ENCODE results near the gene ZNF638.
"Not testable (repeated sequence)": the region's sequence is repeated elsewhere in the genome, so short reads cannot be mapped to it uniquely, and the experiment has no call there.

ZNF638 gene, protein sequence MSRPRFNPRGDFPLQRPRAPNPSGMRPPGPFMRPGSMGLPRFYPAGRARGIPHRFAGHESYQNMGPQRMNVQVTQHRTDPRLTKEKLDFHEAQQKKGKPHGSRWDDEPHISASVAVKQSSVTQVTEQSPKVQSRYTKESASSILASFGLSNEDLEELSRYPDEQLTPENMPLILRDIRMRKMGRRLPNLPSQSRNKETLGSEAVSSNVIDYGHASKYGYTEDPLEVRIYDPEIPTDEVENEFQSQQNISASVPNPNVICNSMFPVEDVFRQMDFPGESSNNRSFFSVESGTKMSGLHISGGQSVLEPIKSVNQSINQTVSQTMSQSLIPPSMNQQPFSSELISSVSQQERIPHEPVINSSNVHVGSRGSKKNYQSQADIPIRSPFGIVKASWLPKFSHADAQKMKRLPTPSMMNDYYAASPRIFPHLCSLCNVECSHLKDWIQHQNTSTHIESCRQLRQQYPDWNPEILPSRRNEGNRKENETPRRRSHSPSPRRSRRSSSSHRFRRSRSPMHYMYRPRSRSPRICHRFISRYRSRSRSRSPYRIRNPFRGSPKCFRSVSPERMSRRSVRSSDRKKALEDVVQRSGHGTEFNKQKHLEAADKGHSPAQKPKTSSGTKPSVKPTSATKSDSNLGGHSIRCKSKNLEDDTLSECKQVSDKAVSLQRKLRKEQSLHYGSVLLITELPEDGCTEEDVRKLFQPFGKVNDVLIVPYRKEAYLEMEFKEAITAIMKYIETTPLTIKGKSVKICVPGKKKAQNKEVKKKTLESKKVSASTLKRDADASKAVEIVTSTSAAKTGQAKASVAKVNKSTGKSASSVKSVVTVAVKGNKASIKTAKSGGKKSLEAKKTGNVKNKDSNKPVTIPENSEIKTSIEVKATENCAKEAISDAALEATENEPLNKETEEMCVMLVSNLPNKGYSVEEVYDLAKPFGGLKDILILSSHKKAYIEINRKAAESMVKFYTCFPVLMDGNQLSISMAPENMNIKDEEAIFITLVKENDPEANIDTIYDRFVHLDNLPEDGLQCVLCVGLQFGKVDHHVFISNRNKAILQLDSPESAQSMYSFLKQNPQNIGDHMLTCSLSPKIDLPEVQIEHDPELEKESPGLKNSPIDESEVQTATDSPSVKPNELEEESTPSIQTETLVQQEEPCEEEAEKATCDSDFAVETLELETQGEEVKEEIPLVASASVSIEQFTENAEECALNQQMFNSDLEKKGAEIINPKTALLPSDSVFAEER (N-terminal part only)

DNA sequence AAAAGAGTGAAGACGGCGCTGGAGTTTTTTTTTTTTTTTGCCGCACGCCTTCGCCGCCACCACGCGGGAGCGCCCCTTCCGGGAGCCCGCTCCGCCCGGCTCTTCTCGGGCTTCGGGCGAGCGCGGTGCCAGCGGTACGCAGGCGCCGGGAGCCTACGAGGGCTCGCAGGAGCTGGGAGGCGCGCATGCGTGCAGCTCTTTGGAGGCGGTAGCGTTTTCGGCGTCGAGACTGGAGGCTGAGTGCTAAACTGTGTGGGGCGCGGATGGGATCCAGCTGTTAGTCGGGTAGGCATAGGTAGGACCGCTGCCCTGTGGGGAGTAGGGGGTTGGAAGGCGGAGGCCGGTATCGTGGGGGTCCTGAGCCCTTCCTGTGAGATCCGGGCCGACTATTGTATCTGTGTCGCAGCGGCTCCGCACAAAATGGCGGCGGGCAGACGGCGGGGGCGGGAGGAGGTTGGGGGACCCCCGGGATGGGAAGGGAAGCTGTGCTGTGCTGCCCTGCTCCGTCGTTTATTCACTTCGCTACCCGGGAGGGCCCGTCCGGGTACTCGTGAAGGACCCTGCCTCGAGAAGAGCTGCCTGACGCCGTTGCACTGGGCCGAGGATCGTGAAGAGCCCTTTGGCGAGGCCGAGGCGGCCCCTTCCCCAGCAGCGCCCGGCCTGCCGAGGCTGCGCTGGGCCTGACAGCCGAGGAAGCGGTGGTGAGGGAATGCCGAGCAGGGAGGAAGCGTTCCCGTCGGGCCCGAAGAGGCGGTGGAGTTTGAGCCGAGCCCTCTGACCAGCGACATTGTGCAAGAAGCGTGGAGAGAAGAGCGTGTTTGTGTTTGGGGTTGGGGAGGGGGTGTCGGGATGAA is at the start of gene ZNF638:
Gene ZNF638 (plus strand): TSS at position 202 of the 854 bp plus-strand sequence. CDS start 17,173 bp downstream, outside the sequence.
- peak; percentile 66 for DNase-seq (ENCODE audit: low read depth)
- H3K4me3 ChIP-seq (ENCODE audit: low read depth, low read length): peak within 1 kb of the TSS; percentile 98

- H3K4me3 ChIP-seq (ENCODE audit: low read depth, low read length): no peak overlapping the region
- no peak for DNase-seq (ENCODE audit: low read depth)
Observed at GRCh38 chr2:71281950-71282349, 49.6 kb upstream of the ZNF638 start.

GRCh38 chr2:71282493-71282892 is 49.1 kb upstream of the ZNF638 start:
- no peak overlapping the region for H3K4me3 ChIP-seq (ENCODE audit: low read depth, low read length)
- DNase-seq (ENCODE audit: low read depth): no peak

DNA sequence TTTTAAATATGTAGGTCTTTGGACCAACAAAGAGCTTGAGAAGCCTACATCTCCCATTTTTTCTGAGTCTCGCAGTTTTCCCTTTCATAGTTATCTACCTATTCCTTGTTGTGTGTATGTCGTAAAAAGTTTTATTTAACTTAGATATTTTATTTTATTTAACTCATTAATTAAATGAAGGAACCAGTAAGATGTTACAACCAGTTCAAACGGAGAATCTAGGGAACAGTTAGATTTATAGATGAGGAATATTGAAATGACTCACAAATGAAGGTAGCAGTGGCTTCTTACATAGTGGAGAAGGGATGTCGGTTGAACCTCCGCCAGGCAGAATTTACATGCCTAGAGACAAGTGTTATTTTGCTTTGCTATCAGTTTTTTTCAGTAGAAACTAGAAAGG is 48.5 kb upstream of the ZNF638 start:
- no peak overlapping the region for H3K4me3 ChIP-seq (ENCODE audit: low read depth, low read length)
- DNase-seq (ENCODE audit: low read depth): no peak

DNA sequence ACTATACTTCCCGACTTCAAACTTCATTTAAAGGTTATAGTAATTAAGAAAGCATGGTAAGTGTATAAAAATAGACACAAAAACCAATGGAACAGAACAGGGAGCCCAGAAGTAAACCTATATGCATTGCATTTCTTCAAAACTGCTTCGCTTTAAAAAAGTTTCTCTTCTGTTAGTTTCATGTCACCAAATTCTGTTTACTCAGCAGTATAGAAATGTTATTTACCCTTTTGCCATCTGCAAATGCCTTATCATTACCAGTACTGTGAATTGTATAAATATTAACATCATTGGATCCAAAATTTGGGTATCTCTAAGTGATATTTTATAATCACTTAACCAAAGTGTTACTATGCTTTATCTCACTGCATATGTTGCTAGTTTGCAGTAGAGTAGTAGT is 45.9 kb upstream of the ZNF638 start:
- no peak for DNase-seq (ENCODE audit: low read depth)
- no peak overlapping the region for H3K4me3 ChIP-seq (ENCODE audit: low read depth, low read length)

GRCh38 chr2:71291398-71291797 is 40.2 kb upstream of the ZNF638 start:
- no peak overlapping the region for H3K4me3 ChIP-seq (ENCODE audit: low read depth, low read length)

GRCh38 chr2:71292159-71292558 is 39.4 kb upstream of the ZNF638 start:
- H3K4me3 ChIP-seq (ENCODE audit: low read depth, low read length): no peak overlapping the region
- no peak for DNase-seq (ENCODE audit: low read depth)

More at GRCh38 chr2:71291398-71291797, 40.2 kb upstream of the ZNF638 start:
- DNase-seq (ENCODE audit: low read depth): no peak

- DNase-seq (ENCODE audit: low read depth): no peak
- H3K4me3 ChIP-seq (ENCODE audit: low read depth, low read length): no peak overlapping the region
Observed at GRCh38 chr2:71298914-71299313, 32.7 kb upstream of the ZNF638 start.

DNA sequence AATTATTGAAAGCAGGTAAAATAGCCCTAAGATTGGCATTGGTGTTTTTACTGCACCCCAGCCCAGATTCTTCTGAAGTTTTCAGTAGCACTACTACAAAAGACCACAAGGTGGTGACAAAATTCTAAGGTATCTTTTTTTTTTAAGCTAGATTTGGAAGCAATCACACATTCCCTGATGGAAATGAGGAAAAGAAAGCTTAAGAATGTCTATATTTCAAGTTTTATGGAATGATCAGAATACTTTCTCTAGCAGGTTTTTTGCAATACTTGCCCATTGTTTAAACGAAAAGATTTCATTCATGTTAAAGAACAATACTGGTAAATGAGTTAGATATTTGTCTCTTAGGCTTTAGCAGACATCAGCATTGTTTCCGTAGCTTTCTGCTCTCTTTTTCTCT is 32.1 kb upstream of the ZNF638 start:
- H3K4me3 ChIP-seq (ENCODE audit: low read depth, low read length): no peak overlapping the region
- DNase-seq (ENCODE audit: low read depth): no peak

GRCh38 chr2:71303849-71304248 is 27.7 kb upstream of the ZNF638 start:
- DNase-seq (ENCODE audit: low read depth): no peak
- no peak overlapping the region for H3K4me3 ChIP-seq (ENCODE audit: low read depth, low read length)

- DNase-seq (ENCODE audit: low read depth): no peak
Observed at GRCh38 chr2:71306762-71307161, 24.8 kb upstream of the ZNF638 start.

GRCh38 chr2:71313016-71313766 is 18.4 kb upstream of the ZNF638 start:
- H3K4me3 ChIP-seq (ENCODE audit: low read depth, low read length): no peak overlapping the region
- no peak for DNase-seq (ENCODE audit: low read depth)

More at GRCh38 chr2:71306762-71307161, 24.8 kb upstream of the ZNF638 start:
- H3K4me3 ChIP-seq (ENCODE audit: low read depth, low read length): no peak overlapping the region

- no peak overlapping the region for H3K4me3 ChIP-seq (ENCODE audit: low read depth, low read length)
- no peak for DNase-seq (ENCODE audit: low read depth)
Observed at GRCh38 chr2:71317060-71317459, 14.5 kb upstream of the ZNF638 start.

DNA sequence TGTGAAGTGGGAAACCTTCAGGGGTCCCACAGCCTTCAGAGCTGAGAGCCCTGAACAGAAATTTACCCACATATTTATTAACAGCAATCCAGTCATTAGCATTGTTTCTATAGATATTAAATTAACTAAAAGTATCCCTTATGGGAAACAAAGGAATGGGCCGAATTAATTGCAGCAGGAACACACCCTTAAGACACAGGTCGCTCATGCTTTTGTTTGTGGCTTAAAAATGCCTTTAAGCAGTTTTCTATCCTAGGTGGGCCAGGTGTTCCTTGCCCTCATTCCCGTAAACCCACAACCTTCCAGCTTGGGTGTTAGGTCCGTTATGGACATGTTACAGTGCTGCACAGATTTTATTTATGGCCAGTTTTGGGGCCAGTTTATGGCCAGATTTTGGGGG is 13.7 kb upstream of the ZNF638 start:
- not testable (repeated sequence) for DNase-seq (ENCODE audit: low read depth); H3K4me3 ChIP-seq (ENCODE audit: low read depth, low read length)

- H3K4me3 ChIP-seq (ENCODE audit: low read depth, low read length): no peak overlapping the region
- no peak for DNase-seq (ENCODE audit: low read depth)
Observed at GRCh38 chr2:71323386-71323785, 8.2 kb upstream of the ZNF638 start.

- no peak overlapping the region for H3K4me3 ChIP-seq (ENCODE audit: low read depth, low read length)
- DNase-seq (ENCODE audit: low read depth): no peak
Observed at GRCh38 chr2:71326968-71327367, 4.6 kb upstream of the ZNF638 start.

DNA sequence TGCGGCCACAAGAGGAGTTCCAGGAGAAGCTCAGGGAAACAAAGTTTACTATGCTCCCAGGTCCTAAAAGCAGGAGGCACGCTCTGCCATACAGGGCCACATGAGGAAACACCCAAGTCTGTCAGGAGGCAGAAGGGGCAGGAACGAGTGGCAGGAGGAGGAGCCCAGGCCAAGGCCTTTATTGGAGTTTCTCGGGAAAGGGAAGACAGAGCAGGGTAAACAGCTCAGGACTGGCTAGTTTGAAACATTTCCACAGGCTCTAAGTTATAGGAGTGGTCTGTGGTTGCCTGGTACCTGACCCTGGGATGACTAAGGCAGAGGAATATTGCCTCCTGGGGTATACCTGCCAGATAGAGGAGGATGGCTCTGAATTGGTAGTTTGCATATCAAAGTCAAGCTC is 3.7 kb upstream of the ZNF638 start:
- no peak overlapping the region for H3K4me3 ChIP-seq (ENCODE audit: low read depth, low read length)
- DNase-seq (ENCODE audit: low read depth): no peak

DNA sequence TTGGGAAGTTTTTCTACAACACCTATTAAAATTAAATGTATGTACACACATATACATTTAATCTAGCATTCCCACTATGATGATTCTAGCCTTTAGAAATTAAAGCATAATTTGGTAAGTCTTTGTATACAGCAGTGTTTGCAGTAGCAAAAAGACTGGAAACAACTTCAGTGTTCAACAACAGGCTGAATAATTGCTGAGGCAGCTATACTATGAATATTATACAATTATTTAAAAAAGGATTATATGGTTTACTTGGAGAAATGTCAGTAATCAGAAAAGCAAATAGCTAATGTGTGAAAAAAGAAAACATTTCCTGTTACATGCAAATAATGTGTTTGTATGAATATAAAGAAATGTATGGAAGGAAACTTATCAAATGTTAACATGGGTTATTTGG is 1.4 kb upstream of the ZNF638 start:
- no peak overlapping the region for H3K4me3 ChIP-seq (ENCODE audit: low read depth, low read length)
- no peak for DNase-seq (ENCODE audit: low read depth)
